ENCODE measurements around the gene GRK3. TPM values are rescaled to one million over a fixed set of nuclear protein-coding genes. Genes with fewer than 3 reads are reported as not detected.

GRK3 gene
- total and polyA plus RNA-seq, 10 of the 15 experiments (the other 5 are each of a cell fraction or from before 2014, with no cell fraction given) = 3.1 to 35.1 (median 14.7) TPM

GRCh38 chr22:25569361-25569760, 4.9 kb downstream of the GRK3 start:
- CTCF ChIA-PET = interaction anchor here (0.9 to 8.6 kb wide), 14 partner anchors 24 to 203 kb away, joined by 3 to 89 read pairs (median 6); no protein-coding TSS in a partner anchor
- Histone ChIP-seq H3K36me3 (ENCODE audit: control insufficient read depth in 2 of 2, insufficient read depth in 2 of 2, low read length in 1 of 2) (no peaks in the 10 kb centered on the region), H3K4me1 (ENCODE audit: control insufficient read depth, insufficient read depth, low read length) (peaks cover 21% of the 10 kb centered on the region), H3K9me3 (replicated peaks; ENCODE audit: control insufficient read depth, insufficient read depth, low read length) (no peaks in the 10 kb centered on the region), H3K79me2 (ENCODE audit: control insufficient read depth, insufficient read depth, low read length) (peaks cover 82% of the 10 kb centered on the region), H3K27me3 (replicated peaks in 1 of 2; ENCODE audit: control insufficient read depth in 2 of 2, insufficient read depth in 2 of 2, low read length in 1 of 2) (no peaks in the 10 kb centered on the region), H3K9ac (ENCODE audit: control insufficient read depth, insufficient read depth, low read length) (peak overlapping the region; percentile 38), H3K4me3 (peak overlapping the region; percentile 45), H2AFZ (ENCODE audit: control insufficient read depth, low read depth, low read length) (no peak overlapping the region), H3K27ac (ENCODE audit: control insufficient read depth, insufficient read depth) (peak overlapping the region; percentile 48), H4K20me1 (ENCODE audit: control insufficient read depth, insufficient read depth) (no peaks in the 10 kb centered on the region), H3K4me2 (ENCODE audit: control insufficient read depth, insufficient read depth) (peak overlapping the region; percentile 47)
- intact Hi-C loops (cut with micrococcal nuclease; ENCODE audit: unreplicated experiment) = no loop called here
- WGBS (ENCODE audit: insufficient coverage, insufficient replicate concordance, low lambda C conversion rate, missing lambda C conversion rate) = 63% methylated on average over 9 of the region's 9 CpGs
- ATAC-seq = no peak
- no peak for TF ChIP-seq ZBTB11 (CRISPR knock-in tag; IDR thresholded peaks at IDR 0.05)
- TF ChIP-seq WRNIP1 (IDR thresholded peaks at IDR 0.05; ENCODE audit: borderline replicate concordance, low read depth, low read length) = peak; percentile 47
- RAD21 ChIA-PET (ENCODE audit: unreplicated experiment) = interaction anchor here (0.7 to 14.7 kb wide), 19 partner anchors 15 to 203 kb away, joined by 3 to 202 read pairs (median 4); no protein-coding TSS in a partner anchor
- POLR2A ChIA-PET = interaction anchor here (0.5 to 1.5 kb wide), 8 partner anchors 13 to 165 kb away, joined by 3 to 8 read pairs (median 4); no protein-coding TSS in a partner anchor
- SMC1A ChIA-PET (ENCODE audit: uncharacterized antibody, unreplicated experiment) = interaction anchor here (0.7 to 12.1 kb wide), 25 partner anchors 11 to 204 kb away, joined by 3 to 170 read pairs (median 4); no protein-coding TSS in a partner anchor
- no peak for DNase-seq (ENCODE audit: low read depth, low spot score)
- no peak for FAIRE-seq
- in situ Hi-C loops (cut with MboI) = no loop called here
- no TSS peak for BruUV-seq (replicated peaks)

All from GM12878 (cell line).